ENCODE results near the gene RAI1. TPM values are rescaled to one million over a fixed set of nuclear protein-coding genes. Genes with fewer than 3 reads are reported as not detected.
A peak's percentile ranks its signal among the peaks of the same experiment; 100 is the strongest.

The RAI1 gene
- polyA plus RNA-seq, 2 of the 4 experiments (the other 2 are of a cell fraction) = 3.5 to 23.8 TPM

DNA sequence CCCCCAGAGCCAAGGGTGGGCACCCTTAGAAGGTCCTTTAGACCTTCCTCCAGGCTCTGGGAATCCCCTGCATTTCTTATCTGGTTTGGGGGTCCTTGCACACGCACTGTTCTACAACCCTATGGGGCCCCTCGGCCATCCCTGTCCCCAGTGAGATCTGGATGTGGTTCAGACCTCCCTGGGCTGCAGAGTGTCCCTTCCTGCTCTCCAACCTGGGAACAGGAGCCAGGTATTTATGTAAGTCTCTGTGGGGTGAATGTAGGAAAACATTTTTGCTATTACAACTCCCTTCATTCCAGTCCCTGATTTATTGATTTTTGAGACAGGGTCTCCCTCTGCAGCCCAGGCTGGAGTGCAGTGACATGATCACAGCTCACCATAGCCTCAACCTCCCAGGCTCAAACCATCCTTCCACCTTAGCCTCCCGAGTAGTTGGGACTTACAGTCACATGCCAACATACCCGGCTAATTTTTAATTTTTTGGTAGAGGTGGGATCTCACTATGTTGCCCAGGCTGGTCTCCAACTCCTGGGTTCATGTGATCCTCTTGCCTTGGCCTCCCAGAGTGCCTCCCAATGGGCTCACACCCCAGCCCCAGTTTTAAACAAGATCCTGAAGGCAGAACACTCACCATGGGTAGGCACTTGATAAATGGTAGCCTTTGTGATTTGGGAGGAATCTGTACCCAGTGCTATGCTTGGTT, 61.6 kb downstream of the RAI1 start (continued):
- TF ChIP-seq, protein P1, sequence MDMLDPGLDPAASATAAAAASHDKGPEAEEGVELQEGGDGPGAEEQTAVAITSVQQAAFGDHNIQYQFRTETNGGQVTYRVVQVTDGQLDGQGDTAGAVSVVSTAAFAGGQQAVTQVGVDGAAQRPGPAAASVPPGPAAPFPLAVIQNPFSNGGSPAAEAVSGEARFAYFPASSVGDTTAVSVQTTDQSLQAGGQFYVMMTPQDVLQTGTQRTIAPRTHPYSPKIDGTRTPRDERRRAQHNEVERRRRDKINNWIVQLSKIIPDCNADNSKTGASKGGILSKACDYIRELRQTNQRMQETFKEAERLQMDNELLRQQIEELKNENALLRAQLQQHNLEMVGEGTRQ (IDR thresholded peaks at IDR 0.05) = no peak
- TF ChIP-seq HOXB5 (CRISPR knock-in tag; IDR thresholded peaks at IDR 0.05) = no peak
- no peak for TF ChIP-seq EHMT2 (IDR thresholded peaks at IDR 0.05; ENCODE audit: low read depth)
- no peak for TF ChIP-seq NPAS2 (CRISPR knock-in tag; IDR thresholded peaks at IDR 0.05; ENCODE audit: borderline replicate concordance)

DNA sequence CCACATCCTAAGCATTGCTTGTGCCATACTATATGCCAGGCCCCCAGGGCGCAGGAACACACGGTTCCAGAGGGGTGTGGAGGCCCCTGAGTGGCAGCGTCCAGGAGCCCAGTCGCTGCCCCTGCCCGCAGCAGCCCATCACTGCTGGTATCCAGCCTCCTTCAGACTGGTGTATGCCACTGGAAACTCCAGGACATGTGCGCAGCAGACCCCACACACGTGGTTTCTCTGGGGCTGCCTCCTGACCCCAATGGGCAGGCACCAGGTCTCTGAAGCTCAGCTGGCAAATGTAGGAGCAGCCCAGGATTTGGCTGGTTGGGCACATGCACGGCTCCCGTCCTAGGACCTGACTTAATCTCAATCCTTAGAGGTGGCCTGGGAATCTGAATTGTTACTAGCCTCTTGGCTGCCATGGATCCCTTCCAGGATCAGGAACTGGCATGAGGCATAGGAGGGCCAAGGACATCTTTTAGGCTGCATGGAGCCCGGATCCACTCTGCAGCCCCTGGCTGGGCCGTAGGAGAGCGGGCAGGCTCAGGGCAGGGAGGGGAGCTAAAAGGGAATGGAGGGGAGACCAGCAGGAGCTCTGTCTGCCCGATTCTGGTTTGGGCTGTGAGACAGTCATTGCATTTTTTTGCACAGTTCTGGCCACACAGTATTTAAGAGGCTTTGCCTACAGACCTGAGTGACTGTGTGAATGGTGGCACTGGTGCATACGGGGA, 62.3 kb downstream of the RAI1 start:
- CTCF ChIA-PET = interaction anchor here (1.5 to 1.8 kb wide), 2 partner anchors 64 to 68 kb away, joined by 3 to 4 read pairs; no protein-coding TSS in a partner anchor
- no peak overlapping the region for H3K4me2 ChIP-seq
- DNase-seq (ENCODE audit: low read depth in 1 of 2, low spot score in 1 of 2) = no peak
- H3K4me3 ChIP-seq = no peak overlapping the region
- no peaks in the 10 kb centered on the region for H3K9me3 ChIP-seq
- H3K27ac ChIP-seq = peak overlapping the region in 1 of 2 experiments; percentile 97; a peak in 2 of 6 replicates
- TF ChIP-seq, protein P2, sequence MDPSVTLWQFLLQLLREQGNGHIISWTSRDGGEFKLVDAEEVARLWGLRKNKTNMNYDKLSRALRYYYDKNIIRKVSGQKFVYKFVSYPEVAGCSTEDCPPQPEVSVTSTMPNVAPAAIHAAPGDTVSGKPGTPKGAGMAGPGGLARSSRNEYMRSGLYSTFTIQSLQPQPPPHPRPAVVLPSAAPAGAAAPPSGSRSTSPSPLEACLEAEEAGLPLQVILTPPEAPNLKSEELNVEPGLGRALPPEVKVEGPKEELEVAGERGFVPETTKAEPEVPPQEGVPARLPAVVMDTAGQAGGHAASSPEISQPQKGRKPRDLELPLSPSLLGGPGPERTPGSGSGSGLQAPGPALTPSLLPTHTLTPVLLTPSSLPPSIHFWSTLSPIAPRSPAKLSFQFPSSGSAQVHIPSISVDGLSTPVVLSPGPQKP (IDR thresholded peaks at IDR 0.05; ENCODE audit: low read depth, low read length) = no peak
- no peak for TF ChIP-seq ZSCAN20 (CRISPR knock-in tag; IDR thresholded peaks at IDR 0.05)
- TF ChIP-seq, protein P3, sequence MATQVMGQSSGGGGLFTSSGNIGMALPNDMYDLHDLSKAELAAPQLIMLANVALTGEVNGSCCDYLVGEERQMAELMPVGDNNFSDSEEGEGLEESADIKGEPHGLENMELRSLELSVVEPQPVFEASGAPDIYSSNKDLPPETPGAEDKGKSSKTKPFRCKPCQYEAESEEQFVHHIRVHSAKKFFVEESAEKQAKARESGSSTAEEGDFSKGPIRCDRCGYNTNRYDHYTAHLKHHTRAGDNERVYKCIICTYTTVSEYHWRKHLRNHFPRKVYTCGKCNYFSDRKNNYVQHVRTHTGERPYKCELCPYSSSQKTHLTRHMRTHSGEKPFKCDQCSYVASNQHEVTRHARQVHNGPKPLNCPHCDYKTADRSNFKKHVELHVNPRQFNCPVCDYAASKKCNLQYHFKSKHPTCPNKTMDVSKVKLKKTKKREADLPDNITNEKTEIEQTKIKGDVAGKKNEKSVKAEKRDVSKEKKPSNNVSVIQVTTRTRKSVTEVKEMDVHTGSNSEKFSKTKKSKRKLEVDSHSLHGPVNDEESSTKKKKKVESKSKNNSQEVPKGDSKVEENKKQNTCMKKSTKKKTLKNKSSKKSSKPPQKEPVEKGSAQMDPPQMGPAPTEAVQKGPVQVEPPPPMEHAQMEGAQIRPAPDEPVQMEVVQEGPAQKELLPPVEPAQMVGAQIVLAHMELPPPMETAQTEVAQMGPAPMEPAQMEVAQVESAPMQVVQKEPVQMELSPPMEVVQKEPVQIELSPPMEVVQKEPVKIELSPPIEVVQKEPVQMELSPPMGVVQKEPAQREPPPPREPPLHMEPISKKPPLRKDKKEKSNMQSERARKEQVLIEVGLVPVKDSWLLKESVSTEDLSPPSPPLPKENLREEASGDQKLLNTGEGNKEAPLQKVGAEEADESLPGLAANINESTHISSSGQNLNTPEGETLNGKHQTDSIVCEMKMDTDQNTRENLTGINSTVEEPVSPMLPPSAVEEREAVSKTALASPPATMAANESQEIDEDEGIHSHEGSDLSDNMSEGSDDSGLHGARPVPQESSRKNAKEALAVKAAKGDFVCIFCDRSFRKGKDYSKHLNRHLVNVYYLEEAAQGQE (IDR thresholded peaks at IDR 0.05) = no peak
- no peak for TF ChIP-seq CHD4 (IDR thresholded peaks at IDR 0.05; ENCODE audit: borderline replicate concordance)
- TF ChIP-seq CBX8 (IDR thresholded peaks at IDR 0.05) = no peak
- TF ChIP-seq TP53 (CRISPR knock-in tag; IDR thresholded peaks at IDR 0.05) = no peak
- TF ChIP-seq GATA3 (IDR thresholded peaks at IDR 0.05; ENCODE audit: borderline replicate concordance) = no peak
- no peak for TF ChIP-seq RARB (CRISPR knock-in tag; IDR thresholded peaks at IDR 0.05)
- no peak for TF ChIP-seq SMC3 (IDR thresholded peaks at IDR 0.05)
- TF ChIP-seq JUNB (IDR thresholded peaks at IDR 0.05) = no peak
- TF ChIP-seq, protein P4, sequence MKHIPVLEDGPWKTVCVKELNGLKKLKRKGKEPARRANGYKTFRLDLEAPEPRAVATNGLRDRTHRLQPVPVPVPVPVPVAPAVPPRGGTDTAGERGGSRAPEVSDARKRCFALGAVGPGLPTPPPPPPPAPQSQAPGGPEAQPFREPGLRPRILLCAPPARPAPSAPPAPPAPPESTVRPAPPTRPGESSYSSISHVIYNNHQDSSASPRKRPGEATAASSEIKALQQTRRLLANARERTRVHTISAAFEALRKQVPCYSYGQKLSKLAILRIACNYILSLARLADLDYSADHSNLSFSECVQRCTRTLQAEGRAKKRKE (CRISPR knock-in tag; IDR thresholded peaks at IDR 0.05; ENCODE audit: low read depth) = no peak
- no peak for TF ChIP-seq SREBF2 (IDR thresholded peaks at IDR 0.05)
- TF ChIP-seq FOSB (CRISPR knock-in tag; IDR thresholded peaks at IDR 0.05) = no peak
- FAIRE-seq = no peak
- ATAC-seq = no peak
- H3K4me1 ChIP-seq = peaks cover 52% of the 10 kb centered on the region
- POLR2A ChIA-PET = no interaction called here
- 86% methylated on average over 14 of the region's 14 CpGs for WGBS (ENCODE audit: missing lambda C conversion rate)

All from A549 (cell line).